T-helper 1 cell treated with Interleukin-12 subunit alpha and Interleukin-12 subunit beta and Interleukin-4 antibody, amounts not matched to agents 30 μg/mL and 1 μg/mL, for 36 hours (primary cell): Measurements from ENCODE around the gene PDGFRA.
"Not testable (repeated sequence)": the region's sequence is repeated elsewhere in the genome, so short reads cannot be mapped to it uniquely, and the experiment has no call there.

Experiments used
- H3K27ac Mint-ChIP-seq: one replicate; pipeline ENCODE4 v1.8.0; 2021; ENCODE audit warnings: mild to moderate bottlenecking, mixed read lengths
- H3K27me3 Mint-ChIP-seq: one replicate; pipeline ENCODE4 v1.8.0; 2021; ENCODE audit warnings: low read depth, mixed read lengths
- H3K36me3 Mint-ChIP-seq: one replicate; pipeline ENCODE4 v1.8.0; 2021; ENCODE audit warnings: low read depth, mixed read lengths
- H3K4me1 Mint-ChIP-seq: one replicate; pipeline ENCODE4 v1.8.0; 2021; ENCODE audit warnings: low read depth, mixed read lengths
- H3K4me3 Mint-ChIP-seq: one replicate; pipeline ENCODE4 v1.8.0; 2021; ENCODE audit warnings: mild to moderate bottlenecking, moderate library complexity, mixed read lengths
- H3K9me3 Mint-ChIP-seq: one replicate; pipeline ENCODE4 v1.8.0; 2021; ENCODE audit warnings: mixed read lengths

Gene PDGFRA

DNA sequence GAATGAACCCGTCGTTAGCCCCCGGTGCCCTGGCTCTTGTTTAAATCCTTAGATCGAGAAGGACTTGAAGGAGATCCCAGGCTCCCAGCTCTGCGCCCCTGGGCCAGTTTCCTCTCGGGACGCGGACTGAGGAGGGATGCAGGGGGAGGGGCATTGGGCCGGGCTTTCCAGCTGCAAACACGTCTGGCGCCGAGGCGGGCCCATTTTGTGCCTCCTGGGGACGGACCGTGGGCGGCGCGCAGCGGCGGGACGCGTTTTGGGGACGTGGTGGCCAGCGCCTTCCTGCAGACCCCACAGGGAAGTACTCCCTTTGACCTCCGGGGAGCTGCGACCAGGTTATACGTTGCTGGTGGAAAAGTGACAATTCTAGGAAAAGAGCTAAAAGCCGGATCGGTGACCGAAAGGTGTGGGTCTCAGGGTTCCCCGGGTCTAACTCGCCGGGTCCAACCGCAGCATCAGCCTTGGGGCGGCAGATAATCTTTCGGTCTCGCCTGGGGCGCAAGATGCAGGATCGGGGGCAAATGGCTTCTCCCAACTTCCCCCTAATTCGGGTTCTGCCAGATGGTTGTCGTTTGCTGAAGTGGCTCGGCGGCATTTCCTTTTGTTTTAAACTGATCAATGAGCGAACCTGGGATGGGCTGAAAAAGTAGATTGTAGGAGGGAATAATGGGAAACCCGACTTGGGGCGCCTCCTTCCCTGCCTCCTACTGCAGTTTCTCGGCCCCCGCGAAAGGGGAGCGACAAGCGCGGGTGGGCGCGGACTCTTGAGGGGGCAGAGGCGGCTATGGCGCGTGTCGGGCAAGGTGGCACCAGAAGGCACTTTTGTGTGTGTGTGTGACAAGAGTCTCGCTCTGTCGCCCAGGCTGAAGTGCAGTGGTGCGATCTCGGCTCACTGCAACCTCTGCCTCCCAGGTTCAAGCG lies 2.9 kb downstream of the PDGFRA start:
- Mint-ChIP-seq H3K27me3 (peaks cover 74% of the 10 kb centered on the region), H3K4me3 (peak overlapping the region; percentile 39), H3K4me1 (peaks cover 13% of the 10 kb centered on the region)

DNA sequence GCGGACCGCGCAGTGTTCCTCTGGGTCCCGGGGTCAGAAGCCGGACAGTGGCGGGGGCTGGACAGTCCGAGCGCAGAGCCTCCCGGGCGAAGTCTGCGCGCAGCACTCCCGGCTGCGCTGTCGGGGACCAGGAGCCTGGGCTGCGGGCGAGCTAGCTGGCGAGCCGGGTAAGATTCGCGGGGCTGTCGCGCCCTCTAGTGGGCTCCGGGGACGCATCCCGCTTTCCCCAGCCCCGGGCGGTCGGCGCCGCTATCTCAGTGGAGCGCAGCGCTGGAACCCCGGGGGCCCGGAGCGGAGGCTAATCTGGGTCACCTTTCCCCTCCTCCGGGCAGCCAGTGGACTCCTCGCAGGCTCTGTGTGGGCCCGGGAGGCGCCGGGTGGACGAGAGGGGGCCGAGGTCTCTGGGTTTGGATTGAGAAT lies 4.2 kb downstream of the PDGFRA start:
- Mint-ChIP-seq H3K9me3 (no peaks in the 10 kb centered on the region), H3K4me1 (peaks cover 8% of the 10 kb centered on the region), H3K27ac (no peak overlapping the region), H3K4me3 (peak overlapping the region; percentile 65), H3K27me3 (peaks cover 61% of the 10 kb centered on the region), H3K36me3 (no peaks in the 10 kb centered on the region)

More for the DNA sequence above, 2.9 kb downstream of the PDGFRA start:
- Mint-ChIP-seq H3K9me3 (no peaks in the 10 kb centered on the region), H3K36me3 (no peaks in the 10 kb centered on the region), H3K27ac (peak overlapping the region; percentile 6)

DNA sequence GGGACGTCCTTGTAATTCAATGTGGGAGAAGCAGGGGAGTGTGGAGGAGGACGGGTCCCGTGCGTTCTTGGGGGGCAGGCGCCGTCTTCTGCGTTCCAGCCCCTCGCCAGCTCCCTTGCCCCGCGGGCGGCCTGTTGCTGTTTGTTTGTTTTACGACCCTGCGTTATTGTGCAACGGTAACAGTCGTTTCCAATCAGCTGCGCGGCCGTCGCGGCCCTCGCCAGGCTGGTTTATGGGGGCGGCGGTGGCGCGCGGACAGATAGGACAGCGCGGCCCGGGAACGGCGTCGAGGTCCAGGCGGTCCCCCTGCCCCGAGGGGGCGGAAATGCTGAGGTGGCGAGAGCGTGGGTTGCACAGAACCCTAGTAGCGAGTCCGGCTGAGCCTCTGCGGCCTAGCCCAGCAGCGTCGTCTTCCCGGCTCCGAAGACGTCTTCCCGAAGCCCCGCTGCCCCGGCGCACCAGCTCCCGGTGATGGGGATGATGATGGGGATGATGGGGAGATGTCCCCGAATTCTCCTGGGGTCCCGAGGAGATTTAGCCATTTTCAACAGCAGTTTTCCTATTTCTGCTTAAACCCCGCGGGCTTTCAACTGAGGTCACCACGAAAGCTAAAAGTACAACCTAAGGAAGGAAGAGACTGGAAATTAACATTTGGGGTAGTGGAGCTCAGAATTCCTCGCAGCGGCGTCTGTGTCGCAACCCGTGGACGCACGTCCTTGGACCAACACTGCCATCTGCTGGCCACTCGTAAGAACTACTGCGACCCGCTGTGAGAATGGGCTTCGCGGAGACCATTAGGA lies 4.8 kb downstream of the PDGFRA start:
- Mint-ChIP-seq H3K27ac (peak overlapping the region; percentile 55), H3K9me3 (no peaks in the 10 kb centered on the region), H3K4me1 (peaks cover 6% of the 10 kb centered on the region), H3K27me3 (peaks cover 55% of the 10 kb centered on the region), H3K36me3 (no peaks in the 10 kb centered on the region), H3K4me3 (peak overlapping the region; percentile 65)

DNA sequence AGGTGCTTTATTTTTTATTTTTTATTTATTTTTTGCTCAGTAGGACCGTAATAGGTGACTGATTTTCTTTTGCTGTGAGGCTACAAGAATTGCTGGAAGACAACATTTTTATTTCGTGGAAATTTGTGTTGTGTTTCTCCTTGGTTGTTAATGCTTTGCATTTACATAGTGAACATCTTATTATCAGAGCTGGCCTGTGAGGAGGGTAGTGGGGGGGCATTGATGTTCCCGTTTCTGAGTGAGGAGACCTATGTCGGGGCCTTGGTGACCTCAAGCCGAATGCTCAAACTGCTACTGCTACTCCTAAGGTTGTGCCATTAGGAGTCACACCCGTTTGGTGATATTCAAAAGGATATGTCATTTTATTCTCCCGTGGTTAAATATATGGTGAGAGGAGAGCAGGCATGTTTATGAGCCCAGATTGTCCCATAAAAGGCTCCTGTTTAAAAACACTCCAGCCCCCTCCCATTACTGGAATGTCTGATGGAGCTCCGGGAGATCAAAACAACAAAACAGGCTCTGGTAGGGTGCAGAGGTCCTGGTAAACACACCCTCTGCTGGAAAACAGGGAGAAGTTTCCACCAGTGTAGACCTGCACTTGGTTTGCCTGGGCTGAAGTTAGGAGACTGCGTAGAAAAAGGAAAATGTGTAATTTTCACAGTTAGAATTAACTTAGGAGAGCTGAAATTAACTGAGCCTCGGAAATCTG lies 5.6 kb downstream of the PDGFRA start:
- Mint-ChIP-seq H3K27me3 (peaks cover 47% of the 10 kb centered on the region), H3K36me3 (no peaks in the 10 kb centered on the region), H3K9me3 (no peaks in the 10 kb centered on the region), H3K4me1 (peaks cover 4% of the 10 kb centered on the region), H3K27ac (peak overlapping the region; percentile 55), H3K4me3 (no peak overlapping the region)

DNA sequence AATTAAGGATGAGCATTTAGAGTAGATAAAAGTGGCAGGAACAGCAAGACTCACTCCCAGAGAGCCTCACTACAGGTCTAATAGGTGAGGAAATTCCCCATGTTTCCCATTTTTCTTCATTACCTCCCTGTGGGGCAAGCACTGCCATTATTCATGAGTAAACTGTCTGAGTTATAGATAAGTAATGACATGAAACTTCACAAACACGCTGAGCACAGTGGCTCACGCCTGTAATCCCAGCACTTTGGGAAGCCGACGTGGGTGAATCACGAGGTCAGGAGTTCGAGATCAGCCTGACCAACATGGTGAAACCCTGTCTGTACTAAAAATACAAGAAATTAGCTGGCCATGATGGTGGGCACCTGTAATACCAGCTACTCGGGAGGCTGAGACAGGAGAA lies 7.2 kb downstream of the PDGFRA start:
- not testable (repeated sequence) for H3K27ac Mint-ChIP-seq, H3K36me3 Mint-ChIP-seq, H3K4me3 Mint-ChIP-seq, H3K4me1 Mint-ChIP-seq
- H3K9me3 Mint-ChIP-seq, result peaks cover 11% of the 10 kb centered on the region
- peaks cover 32% of the 10 kb centered on the region for H3K27me3 Mint-ChIP-seq

DNA sequence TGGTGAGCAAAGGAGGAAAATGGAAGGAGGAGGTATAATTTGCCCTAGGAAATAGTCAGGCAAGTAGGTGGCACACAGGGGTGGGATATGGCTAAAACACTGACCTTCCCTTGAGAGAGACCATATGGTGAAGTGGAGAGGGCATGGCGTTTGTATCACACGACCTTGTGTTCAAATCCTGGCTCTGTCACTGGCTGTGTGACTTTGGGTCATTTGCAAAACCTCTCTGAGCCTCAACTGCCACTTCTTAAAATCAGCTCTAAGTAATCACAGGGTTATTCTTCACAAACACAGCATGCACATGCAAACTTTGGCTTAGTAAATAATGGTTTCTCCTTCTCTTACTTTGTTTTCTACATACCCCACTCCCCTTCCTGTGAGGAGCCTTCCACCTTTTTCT lies 8.7 kb downstream of the PDGFRA start:
- H3K36me3 Mint-ChIP-seq, result no peaks in the 10 kb centered on the region
- peaks cover 11% of the 10 kb centered on the region for H3K9me3 Mint-ChIP-seq
- H3K27ac Mint-ChIP-seq, result no peak overlapping the region
- H3K4me1 Mint-ChIP-seq, result peaks cover 4% of the 10 kb centered on the region
- H3K27me3 Mint-ChIP-seq, result peaks cover 18% of the 10 kb centered on the region
- no peak overlapping the region for H3K4me3 Mint-ChIP-seq

DNA sequence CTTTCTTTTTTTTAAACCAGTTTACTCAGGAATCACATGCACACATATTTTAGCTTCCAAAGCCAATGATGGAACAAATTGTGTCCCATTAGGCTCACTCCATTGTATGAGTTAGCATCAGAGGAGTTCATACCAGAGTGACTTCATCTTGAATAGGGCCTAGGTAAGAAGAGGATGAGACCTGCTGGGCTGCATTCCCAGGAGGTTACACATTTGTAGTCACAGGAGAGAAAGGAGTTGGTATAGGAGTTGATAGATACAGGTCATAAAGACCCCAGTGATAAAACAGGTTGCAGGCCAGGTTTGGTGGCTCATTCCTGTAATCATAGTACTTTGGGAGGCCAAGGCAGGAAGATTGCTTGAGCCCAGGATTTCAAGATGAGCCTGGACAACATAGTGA lies 9.3 kb downstream of the PDGFRA start:
- peaks cover 15% of the 10 kb centered on the region for H3K9me3 Mint-ChIP-seq
- H3K4me3 Mint-ChIP-seq, result no peak overlapping the region
- peaks cover 18% of the 10 kb centered on the region for H3K27me3 Mint-ChIP-seq
- H3K4me1 Mint-ChIP-seq, result peaks cover 4% of the 10 kb centered on the region
- H3K27ac Mint-ChIP-seq, result no peak overlapping the region
- no peaks in the 10 kb centered on the region for H3K36me3 Mint-ChIP-seq

DNA sequence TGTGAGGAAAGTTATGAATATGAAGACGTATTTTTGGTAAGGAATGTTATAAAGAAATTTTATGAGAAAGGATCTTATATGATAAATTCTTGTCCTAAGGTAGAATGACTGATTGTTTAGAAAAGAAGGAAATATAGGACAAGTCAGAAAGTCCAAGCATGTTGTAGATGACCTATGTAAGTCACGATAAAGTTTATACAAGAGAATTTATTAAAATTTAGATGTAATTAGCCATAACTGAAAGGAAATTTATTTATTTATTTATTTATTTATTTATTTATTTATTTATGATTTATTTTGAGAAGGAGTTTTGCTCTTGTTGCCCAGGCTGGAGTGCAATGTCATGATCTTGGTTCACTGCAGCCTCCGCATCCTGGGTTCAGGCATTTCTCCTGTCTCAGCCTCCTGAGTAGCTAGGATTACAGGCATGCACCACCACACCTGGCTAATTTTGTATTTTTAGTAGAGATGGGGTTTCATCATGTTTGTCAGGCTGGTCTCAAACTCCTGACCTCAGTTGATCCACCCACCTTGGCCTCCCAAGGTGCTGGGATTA lies 12.3 kb downstream of the PDGFRA start:
- H3K27ac Mint-ChIP-seq, H3K27me3 Mint-ChIP-seq, H3K36me3 Mint-ChIP-seq, H3K4me1 Mint-ChIP-seq, H3K4me3 Mint-ChIP-seq: not testable (repeated sequence)
- peaks cover 18% of the 10 kb centered on the region for H3K9me3 Mint-ChIP-seq

DNA sequence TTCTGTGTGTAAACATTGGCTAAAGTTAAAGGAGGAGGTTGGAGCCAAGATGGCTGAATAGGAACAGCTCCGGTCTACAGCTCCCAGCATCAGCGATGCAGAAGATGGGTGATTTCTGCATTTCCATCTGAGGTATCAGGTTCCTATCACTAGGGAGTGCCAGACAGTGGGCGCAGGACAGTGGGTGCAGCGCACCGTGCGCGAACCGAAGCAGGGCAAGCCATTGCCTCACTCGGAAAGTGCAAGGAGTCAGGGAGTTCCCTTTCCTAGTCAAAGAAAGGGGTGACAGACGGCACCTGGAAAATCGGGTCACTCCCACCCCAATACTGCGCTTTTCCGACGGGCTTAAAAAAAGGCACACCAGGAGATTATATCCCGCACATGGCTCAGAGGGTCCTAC lies 14.4 kb downstream of the PDGFRA start:
- peaks cover 18% of the 10 kb centered on the region for H3K9me3 Mint-ChIP-seq

DNA sequence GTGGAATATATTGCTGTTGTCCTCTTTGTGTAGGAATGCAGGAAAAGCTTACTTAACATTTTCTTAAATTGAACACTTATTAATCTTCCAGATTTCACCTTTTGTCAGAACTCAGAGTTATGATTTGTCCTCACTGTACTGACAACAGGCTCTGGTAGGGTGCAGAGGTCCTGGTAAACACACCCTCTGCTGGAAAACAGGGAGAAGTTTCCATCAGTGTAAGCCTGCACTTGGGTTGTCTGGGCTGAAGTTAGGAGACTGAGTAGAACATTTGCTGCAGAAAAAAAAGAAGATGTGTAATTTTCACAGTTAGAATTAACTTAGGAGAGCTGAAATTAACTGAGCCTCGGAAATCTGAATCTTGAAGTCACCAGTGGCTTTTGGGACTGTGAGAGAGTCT lies 23.2 kb downstream of the PDGFRA start:
- not testable (repeated sequence) for H3K9me3 Mint-ChIP-seq, H3K36me3 Mint-ChIP-seq, H3K4me3 Mint-ChIP-seq, H3K27ac Mint-ChIP-seq, H3K4me1 Mint-ChIP-seq, H3K27me3 Mint-ChIP-seq

More for the DNA sequence above, 14.4 kb downstream of the PDGFRA start:
- not testable (repeated sequence) for H3K4me1 Mint-ChIP-seq, H3K36me3 Mint-ChIP-seq, H3K4me3 Mint-ChIP-seq, H3K27me3 Mint-ChIP-seq, H3K27ac Mint-ChIP-seq

DNA sequence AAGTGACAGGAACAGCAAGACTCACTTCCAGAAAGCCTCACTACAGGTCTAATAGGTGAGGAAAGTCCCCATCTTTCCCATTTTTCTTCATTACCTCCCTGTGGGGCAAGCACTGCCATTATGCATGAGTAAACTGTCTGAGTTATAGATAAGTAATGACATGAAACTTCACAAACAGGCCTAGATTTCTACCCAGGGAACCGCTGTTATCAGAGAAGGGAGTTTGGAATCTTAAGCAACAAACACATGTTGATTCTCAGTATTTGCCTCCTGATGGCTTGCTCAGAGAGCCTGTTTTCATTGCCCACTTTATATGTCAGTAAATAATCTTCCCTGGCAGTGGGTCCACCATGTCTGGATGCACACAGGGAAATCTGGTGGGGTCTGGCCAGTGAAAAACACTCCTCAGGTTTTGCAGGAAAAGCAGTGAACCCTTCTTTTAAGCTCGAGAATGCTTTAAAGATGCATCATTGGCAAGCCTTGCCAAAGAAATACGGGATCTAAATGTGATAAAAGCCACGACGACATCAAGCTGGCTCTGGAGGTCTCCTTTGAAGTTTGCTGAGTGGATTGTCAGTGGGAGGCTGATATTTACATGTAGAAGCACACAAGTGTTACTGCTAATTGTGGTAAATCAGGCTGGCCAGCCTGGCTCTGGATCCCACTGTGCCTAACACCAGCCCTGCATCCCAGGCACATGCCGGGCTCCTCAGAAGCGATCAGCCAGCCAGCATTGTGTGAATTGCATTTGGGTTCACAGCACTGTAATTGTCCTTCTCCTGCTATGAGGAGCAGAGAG lies 25.2 kb downstream of the PDGFRA start:
- Mint-ChIP-seq H3K9me3 (no peaks in the 10 kb centered on the region), H3K27ac (no peak overlapping the region), H3K36me3 (no peaks in the 10 kb centered on the region), H3K27me3 (peaks cover 4% of the 10 kb centered on the region), H3K4me1 (no peaks in the 10 kb centered on the region), H3K4me3 (no peak overlapping the region)

DNA sequence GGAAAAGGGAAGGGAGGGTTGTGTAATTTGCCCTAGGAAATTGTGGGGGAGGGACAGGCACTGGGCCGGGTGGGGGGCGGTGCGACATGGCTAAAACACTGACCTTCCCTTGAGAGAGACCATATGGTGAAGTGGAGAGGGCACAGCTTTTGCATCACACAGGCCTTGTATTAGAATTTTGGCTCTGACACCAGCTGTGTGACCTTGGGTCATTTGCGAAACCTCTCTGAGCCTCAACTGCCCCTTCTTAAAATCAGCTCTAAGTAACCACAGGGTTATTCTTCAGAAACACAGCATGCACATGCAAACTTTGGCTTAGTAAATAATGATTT lies 25.8 kb downstream of the PDGFRA start:
- Mint-ChIP-seq H3K27me3 (peaks cover 4% of the 10 kb centered on the region), H3K4me1 (no peaks in the 10 kb centered on the region), H3K9me3 (no peaks in the 10 kb centered on the region), H3K27ac (no peak overlapping the region), H3K36me3 (no peaks in the 10 kb centered on the region), H3K4me3 (no peak overlapping the region)

DNA sequence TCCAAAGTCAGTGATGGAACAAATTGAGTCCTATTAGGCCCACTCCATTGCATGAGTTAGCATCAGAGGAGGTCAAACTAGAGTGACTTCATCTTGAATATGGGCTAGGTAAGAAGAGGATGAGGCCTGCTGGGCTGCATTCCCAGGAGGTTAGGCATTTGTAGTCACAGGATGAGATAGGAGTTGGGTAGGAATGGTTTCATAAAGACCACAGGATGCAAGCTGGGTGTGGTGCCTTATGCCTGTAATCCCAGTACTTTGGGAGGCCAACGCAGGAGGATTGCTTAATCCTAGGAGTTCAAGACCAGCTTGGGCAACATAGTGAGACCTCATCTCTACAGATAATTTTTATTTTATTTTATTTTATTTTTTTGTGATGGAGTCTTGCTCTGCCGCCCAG lies 26.8 kb downstream of the PDGFRA start:
- Mint-ChIP-seq H3K36me3 (no peaks in the 10 kb centered on the region), H3K27ac (no peak overlapping the region), H3K4me1 (no peaks in the 10 kb centered on the region), H3K9me3 (no peaks in the 10 kb centered on the region), H3K27me3 (peaks cover 4% of the 10 kb centered on the region), H3K4me3 (no peak overlapping the region)
